NCI-H2196 (cell line): Measurements from ENCODE around the gene DUSP3.

ENCODE experiments used
- DNase-seq: peaks from one replicate; lab custom pipeline; 2025; ENCODE audit not compliant: unreplicated experiment; lab: John Stamatoyannopoulos, UW

Gene DUSP3

DNA sequence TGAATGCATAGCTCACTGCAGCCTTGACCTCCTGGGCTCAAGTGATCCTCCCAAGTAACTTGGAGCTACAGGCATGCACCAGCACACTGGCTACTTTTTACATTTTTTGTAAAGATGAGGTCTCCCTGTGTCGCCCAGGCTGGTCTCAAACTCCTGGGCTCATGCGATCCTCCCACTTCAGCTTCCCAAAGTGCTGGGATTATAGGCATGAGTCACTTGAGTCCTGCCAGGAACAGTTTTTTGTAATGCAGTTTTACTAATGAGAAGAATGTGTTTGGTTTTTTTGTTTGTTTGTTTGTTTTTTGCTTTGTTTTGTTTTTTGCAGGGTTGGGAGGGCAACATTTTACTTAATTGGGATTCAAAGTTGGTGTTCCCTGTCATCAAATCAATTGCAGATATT is 42.4 kb downstream of the DUSP3 start:
- DNase-seq, result no peak

DNA sequence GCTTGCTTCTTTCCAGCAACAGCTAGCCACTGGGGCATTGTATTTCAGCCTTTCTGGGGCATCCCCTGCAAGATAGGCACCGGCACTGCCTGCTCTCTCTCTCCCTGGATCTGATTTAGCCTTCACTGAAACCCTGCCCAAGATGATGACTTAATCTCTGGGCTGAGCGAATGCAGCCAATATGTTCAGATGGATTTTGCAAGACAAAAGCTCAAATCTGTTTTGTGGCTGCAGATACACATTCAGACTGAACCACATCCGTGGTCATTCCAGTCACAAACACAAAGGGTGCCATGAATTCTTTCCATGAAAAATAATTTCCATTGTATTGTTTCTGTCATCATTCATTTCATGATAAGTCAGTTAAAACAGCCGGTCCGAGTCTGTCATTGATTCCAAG is 44.4 kb downstream of the DUSP3 start:
- no peak for DNase-seq

DNA sequence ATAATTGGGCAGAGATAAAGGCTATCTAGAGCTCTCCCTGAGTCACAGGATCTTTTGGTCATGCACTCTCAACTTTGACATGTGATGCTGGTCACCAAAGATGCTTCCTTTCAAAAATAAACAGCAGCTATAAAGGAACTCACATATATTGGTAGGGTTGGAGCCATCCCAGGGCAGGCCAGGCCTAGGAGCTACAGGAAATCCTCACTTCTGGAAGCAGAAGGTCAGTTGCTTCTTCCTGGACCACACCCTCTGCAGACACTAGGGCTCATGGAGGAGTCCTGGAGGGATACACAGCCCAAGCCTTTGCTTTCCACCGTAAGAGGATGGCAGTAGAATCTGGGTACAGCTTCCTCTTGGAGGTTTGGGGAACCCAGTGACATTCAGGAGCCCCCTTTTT is 44.8 kb downstream of the DUSP3 start:
- no peak for DNase-seq

- DNase-seq, result no peak
Measured at GRCh38 chr17:43732958-43733357, 45.8 kb downstream of the DUSP3 start.

- DNase-seq, result no peak
Measured at GRCh38 chr17:43728081-43728480, 50.7 kb downstream of the DUSP3 start.

DNA sequence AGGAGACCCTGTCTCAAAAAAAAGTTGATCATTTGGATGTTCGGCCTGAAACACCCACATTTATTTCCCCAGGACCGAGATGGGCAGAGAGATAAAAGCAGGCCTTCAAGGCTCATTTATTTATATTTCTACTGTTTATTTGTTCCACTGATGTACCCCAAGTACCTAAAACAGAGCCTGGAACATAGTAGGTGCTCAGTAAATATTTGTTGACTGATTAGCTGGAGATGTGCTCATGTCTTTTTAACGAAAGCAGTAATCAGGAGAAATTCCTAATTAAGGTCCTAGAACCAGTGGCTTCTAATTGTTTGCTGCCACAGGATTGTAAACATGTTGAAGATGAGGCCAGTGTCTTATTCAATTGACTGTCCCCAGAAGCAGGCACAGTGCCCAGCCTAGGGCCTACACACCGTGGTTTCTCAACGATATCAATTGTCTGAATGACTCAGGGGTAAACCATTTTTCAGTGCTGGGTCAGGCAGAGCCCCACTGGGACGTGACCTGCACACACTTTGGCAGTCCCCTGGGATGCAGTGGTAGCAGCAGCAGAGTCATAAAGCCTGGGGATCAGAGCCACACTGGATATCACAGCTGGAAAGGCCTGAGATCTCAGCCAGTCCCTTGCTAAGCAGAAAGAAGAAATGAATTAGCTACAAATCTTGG is 54.9 kb downstream of the DUSP3 start:
- DNase-seq, result no peak

- DNase-seq, result no peak
Measured at GRCh38 chr17:43722870-43723665, 55.7 kb downstream of the DUSP3 start.

DNA sequence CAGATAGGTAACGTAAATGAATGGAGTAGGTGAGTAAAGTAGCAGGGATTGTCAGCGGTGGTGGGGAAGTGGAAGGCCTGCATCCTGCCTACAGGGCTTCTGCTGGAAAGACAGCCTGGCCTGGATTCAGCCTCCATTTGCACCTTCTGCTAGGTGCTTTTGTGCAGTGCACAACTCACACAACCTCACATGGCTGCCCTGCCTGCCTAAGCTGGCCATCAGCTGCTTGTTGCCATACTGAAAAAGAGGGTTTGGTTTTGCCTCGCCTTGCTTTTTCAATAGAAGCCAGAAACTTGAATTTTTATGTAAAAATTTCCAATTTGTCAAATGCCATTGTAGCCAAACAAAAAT is 56.5 kb downstream of the DUSP3 start:
- DNase-seq, result no peak

GRCh38 chr17:43721537-43722268 is 57.1 kb downstream of the DUSP3 start:
- DNase-seq, result no peak

DNA sequence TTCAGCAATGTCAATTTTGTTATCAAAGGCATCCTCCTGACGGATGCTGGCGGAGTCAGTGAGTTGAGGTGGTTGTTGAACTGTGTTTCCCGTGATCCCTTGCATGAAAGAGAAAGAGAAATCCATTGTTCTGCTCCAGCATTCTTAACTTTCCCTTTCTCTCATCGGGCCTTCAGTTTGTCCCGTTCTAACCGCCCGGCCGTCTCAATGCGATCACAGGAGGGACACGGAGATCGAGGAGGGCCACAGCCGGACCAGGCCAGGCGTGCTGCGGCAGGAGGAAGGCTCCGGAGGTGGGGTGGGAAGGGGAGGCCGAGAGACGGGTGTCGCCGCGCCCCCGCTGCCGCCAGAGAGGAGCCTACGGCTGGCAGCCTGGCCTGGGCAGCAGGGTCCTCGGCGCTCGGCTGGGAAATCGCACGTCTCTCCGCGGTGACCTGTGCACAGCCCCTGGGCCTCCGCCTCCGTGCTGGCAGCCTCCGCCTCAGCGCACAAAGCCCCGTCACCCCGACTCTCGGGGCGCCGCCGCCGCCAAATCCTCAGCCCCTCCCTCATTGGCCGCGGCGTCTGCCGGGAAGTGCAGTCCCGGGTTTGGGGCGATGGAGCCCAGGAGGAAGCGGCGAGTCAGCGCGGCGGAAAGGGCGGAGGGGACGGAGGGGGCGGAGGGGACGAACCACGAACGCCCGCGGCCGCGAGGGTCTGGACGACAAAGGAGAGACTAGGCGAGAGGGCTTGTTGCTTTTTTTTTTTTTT is 58.3 kb downstream of the DUSP3 start:
- DNase-seq, result no peak

GRCh38 chr17:43719578-43719977 is 59.2 kb downstream of the DUSP3 start:
- DNase-seq, result no peak

GRCh38 chr17:43718544-43718943 is 60.2 kb downstream of the DUSP3 start:
- DNase-seq, result no peak

GRCh38 chr17:43717913-43718312 is 60.9 kb downstream of the DUSP3 start:
- DNase-seq, result no peak
